H1 (cell line): ENCODE data around the gene PTGDS. TPM values are rescaled to one million over a fixed set of nuclear protein-coding genes. Genes with fewer than 3 reads are reported as not detected.

Experiments used
- BACH1 ChIP-seq: IDR thresholded peaks from 2 replicates; pipeline ENCODE4 v1.6.1; 2012; ENCODE audit warnings: low read length, improper control_type of control experiment
- CBX5 ChIP-seq: fragments of 300-800, 300-1000 bp; sonication (generic); IDR thresholded peaks from 2 replicates; pipeline ENCODE4 v1.7.1; 2016; ENCODE audit warnings: antibody characterized with exemption, low read length, low read depth
- CTBP2 ChIP-seq: IDR thresholded peaks from 2 replicates; pipeline ENCODE4 v1.7.0; 2011; ENCODE audit warnings: borderline replicate concordance, mild to moderate bottlenecking, moderate library complexity, mixed read lengths, low read length; ENCODE audit not compliant: insufficient read depth, insufficient read length
- GTF2F1 ChIP-seq: IDR thresholded peaks from 2 replicates; pipeline ENCODE4 v1.6.1; 2012; ENCODE audit warnings: low read depth, low read length, improper control_type of control experiment, borderline replicate concordance
- KDM5A ChIP-seq: fragments of 200-600 bp; IDR thresholded peaks from 2 replicates; pipeline ENCODE4 v1.7.1; 2012; ENCODE audit warnings: mild to moderate bottlenecking, low read length, inconsistent platforms, mixed read lengths
- MAX ChIP-seq: IDR thresholded peaks from 2 replicates; pipeline ENCODE4 v1.6.1; 2012; ENCODE audit warnings: inconsistent platforms
- NANOG ChIP-seq: IDR thresholded peaks from 2 replicates; pipeline ENCODE4 v1.6.1; 2011; ENCODE audit warnings: low read length, low read depth, mild to moderate bottlenecking, inconsistent platforms; ENCODE audit not compliant: insufficient read depth, poor library complexity, severe bottlenecking
- SAP30 ChIP-seq: fragments of 300-600 bp; sonication (generic); IDR thresholded peaks from 2 replicates; pipeline ENCODE4 v1.7.1; 2012; ENCODE audit warnings: low read length, moderate library complexity, mild to moderate bottlenecking, inconsistent platforms; ENCODE audit not compliant: insufficient read depth, insufficient replicate concordance
- polyA plus RNA-seq, 7 experiments: library from polyadenylated mRNA; depleted of rRNA in 3 of 7; stranded (reverse) in 5 of 7; unstranded in 2 of 7; fragments of >200 nt in 5 of 7; fragments of 200-250 nt in 2 of 7; gene quantifications; 1 replicate in 5 of 7; 2 replicates in 1 of 7; 4 replicates in 1 of 7; pipeline versions ENCODE4 v1.2.1 to v1.2.3, GENCODE V29; 2011 to 2013; ENCODE audit warnings: missing spikeins in 2 of 7, mixed read lengths in 2 of 7
- total RNA-seq: library from RNA; stranded (reverse); fragmentation: NEBNext Ultra II Directional; extraction: Animal tissue kit (Norgen Biotek cat#: 25700); gene quantifications from 2 replicates; pipeline ENCODE4 v1.2.1, GENCODE V29; 2021
- TF ChIP-seq, protein P1 (sequence below), 3 experiments: IDR thresholded peaks; 1 replicate in 2 of 3; 2 replicates in 1 of 3; pipeline versions ENCODE4 v1.5.1 to v1.6.1; 2011; ENCODE audit warnings: low read length in 3 of 3, mild to moderate bottlenecking in 3 of 3, inconsistent platforms in 2 of 3, low read depth in 1 of 3, moderate library complexity in 1 of 3; ENCODE audit not compliant: insufficient read depth in 1 of 3; ENCODE audit errors: control extremely low read depth in 1 of 3

The PTGDS gene
- total and polyA plus RNA-seq, 2 of the 8 experiments (the other 6 are each of a cell fraction or from before 2014, with no cell fraction given) = 1.7 to 2.3 TPM

DNA sequence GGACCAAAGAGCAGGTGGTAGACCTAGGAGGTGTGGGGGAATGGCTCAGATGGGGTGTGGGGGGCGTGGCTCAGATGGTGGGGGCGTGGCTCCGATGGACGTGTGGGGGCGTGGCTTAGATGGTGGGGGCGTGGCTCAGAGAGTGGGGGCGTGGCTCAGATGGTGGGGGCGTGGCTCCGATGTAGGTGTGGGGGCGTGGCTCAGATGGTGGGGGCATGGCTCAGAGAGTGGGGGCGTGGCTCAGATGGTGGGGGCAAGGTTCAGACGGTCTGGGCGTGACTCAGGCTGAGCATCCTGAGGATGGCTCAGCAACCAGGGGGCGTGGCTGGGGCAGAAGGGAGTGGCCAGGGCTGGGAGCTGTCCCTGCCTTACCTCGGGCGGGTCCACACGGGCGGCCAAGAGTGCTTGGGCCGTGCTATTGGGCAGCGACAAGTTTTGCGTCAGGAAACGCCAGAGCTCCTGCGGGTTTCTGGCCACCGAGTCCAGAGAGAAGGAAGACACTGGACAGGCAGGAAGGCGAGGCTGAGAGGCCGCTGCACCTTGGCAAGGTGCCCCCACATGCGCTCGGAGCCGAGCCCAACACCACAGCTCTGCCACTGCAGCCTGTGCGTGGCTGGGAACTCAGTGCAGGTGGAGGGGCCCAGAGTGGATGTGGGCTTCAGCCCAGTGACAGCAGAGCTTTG lies 44.8 kb downstream of the PTGDS start (continued):
- TF ChIP-seq CTBP2 (no peak), MAX (peak; percentile 54; the same call in 1 of the 2 replicates), NANOG (no peak), GTF2F1 (no peak), KDM5A (no peak), SAP30 (no peak), CBX5 (no peak), BACH1 (peak; percentile 14; the same call in 1 of the 2 replicates)
- TF ChIP-seq, protein P1, sequence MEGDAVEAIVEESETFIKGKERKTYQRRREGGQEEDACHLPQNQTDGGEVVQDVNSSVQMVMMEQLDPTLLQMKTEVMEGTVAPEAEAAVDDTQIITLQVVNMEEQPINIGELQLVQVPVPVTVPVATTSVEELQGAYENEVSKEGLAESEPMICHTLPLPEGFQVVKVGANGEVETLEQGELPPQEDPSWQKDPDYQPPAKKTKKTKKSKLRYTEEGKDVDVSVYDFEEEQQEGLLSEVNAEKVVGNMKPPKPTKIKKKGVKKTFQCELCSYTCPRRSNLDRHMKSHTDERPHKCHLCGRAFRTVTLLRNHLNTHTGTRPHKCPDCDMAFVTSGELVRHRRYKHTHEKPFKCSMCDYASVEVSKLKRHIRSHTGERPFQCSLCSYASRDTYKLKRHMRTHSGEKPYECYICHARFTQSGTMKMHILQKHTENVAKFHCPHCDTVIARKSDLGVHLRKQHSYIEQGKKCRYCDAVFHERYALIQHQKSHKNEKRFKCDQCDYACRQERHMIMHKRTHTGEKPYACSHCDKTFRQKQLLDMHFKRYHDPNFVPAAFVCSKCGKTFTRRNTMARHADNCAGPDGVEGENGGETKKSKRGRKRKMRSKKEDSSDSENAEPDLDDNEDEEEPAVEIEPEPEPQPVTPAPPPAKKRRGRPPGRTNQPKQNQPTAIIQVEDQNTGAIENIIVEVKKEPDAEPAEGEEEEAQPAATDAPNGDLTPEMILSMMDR (IDR thresholded peaks at IDR 0.05; ENCODE audit: control extremely low read depth in 1 of 3, insufficient read depth in 1 of 3, low read depth in 1 of 3, low read length in 3 of 3) = no peak
